GM19438 (cell line): ENCODE results near the gene PIP4K2C.
"Not testable (repeated sequence)": the region's sequence is repeated elsewhere in the genome, so short reads cannot be mapped to it uniquely, and the experiment has no call there.

ENCODE experiments used
- ATAC-seq: cut with Tn5 transposase; IDR thresholded peaks from one replicate; pipeline ENCODE4 v1.9.1; 2021; ENCODE audit warnings: low read depth; ENCODE audit not compliant: unreplicated experiment

Gene PIP4K2C

DNA sequence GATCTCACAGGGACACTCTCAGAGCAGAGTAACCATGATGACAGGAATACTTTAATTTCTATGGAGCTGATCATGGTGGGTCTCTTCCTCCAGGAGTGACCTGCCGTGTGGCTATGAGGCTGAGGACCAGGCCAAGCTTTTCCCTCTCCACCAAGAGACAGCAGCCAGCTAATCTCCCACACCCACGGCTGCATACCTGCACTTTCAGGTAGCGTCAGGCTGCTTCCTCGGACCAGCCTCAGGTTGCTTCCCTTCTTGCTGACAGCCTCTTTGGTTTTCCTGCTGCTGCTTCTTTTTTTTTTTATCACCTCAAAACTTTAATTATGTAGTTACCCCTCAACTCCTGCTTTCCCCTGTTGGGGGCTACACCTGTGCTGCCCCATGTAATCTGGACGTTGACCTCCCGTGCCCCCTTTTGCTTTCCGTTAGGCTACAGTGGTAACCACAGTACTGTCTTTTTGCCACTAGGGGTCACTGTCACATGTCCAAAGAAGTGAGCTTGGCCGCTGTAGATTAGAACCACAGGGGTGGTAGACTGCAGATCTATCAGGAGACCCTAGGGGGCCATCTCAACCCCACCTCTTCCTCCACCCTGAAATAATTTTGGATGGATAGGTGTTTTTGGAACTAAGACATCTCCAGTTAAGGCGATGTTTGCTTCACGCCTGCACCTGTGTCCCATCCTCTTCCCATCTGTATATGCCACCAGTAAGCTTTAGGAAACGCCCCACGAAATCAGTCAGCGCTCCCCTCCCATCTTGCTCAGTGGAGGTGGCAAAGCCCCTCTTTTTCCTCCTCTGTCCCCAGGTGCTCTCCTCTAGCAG is 7.8 kb upstream of the PIP4K2C start:
- ATAC-seq, result peak; percentile 99

DNA sequence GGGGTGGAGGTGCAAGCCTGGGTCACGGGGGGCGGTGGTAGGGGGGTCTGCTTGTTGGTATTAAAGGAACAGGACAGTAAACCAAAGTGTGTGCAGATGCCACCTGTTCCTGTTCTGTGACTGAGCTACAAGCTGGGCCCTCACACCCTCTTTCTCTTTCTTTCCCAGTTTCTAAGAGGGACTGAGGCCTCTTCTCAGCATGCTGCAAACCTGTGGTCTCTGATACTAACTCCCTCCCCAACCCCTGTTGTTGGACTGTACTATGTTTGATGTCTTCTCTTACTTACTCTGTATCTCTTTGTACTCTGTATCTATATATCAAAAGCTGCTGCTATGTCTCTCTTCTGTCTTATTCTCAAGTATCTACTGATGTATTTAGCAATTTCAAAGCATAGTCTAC is 6.9 kb upstream of the PIP4K2C start:
- ATAC-seq, result no peak

DNA sequence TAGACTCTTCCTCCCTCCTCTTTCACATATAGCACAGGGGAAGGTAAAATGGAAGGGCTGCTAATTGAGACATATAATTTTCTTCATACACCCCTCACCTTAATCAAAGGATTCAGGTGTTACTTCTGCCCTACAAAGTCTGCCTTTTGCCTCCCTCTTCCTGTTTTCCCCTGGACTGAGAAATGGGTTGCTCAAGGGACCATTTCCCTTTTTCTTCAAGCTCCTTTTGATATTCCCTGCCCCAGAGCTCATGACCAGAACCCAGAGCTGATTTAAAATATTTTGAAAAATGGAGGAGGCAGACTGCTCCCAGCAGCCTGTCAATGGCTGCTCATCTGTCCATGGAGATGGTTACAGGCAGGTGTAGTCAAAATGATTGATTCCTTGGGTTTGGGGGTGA is 6.3 kb upstream of the PIP4K2C start:
- ATAC-seq, result no peak

DNA sequence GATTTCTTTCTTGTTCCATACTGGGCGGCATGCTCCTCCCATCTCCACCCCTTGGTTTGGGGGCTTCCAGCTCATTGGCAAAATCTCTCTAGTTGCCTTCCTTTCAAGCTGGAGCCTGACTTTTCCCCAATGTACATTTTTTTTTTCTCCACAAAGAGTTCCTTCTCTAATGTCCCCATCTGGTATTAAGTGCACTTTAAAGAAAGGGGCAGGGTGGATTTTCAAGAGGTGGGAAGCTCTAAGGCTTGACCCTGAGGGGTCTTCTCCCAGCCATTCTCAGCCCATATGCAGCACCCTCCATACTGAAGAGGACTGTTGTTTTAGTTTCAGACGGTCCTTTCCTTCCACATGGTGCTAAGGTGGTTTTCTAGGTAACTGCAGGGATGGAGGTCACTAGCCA is 5.8 kb upstream of the PIP4K2C start:
- ATAC-seq, result no peak

DNA sequence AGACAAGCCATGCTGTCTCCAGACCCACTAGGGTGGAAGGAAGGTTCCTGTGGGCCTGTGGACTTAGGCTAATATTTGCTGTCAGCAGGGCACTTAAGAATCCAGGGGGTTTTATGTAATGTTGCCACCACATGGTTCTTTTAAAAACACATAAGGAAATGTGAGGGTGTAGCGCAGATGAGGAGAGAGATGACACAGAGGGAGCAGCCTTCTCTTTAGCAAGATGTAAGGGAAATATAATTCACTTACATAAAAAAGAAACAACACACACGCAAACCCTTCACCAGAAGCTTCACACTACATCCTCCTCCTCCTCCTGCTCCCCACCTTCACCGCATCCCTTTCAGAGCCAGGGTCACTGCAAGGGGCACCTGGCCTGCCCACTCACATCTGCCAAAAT is 4.9 kb upstream of the PIP4K2C start:
- no peak for ATAC-seq

DNA sequence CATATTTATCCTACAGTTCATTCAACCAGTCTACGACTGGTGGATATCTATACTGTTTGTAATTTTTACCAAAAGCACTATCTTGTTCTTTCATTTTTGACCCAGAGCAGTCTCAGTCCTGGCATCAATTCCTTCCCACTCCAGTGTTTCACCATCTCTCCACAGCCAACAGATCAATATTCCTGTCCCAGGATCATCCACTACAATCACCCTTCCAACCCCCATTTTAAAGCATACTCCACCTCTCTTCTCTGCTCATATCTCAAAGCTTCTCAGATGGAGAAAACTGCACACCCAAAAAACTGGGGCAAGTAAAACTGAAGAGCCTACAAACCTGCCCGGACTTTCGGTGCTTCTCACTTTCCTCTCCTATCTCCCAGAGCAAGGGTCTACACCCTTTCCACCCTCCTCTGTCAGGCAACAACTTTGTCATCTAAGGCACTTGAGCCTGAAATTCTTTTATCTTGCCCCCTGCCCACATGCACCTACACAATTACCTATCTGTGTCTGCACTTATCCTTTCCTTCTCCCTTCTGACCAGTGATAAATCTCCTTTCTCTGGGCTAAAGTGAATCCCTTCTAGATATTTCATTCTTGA is 4.1 kb upstream of the PIP4K2C start:
- no peak for ATAC-seq

DNA sequence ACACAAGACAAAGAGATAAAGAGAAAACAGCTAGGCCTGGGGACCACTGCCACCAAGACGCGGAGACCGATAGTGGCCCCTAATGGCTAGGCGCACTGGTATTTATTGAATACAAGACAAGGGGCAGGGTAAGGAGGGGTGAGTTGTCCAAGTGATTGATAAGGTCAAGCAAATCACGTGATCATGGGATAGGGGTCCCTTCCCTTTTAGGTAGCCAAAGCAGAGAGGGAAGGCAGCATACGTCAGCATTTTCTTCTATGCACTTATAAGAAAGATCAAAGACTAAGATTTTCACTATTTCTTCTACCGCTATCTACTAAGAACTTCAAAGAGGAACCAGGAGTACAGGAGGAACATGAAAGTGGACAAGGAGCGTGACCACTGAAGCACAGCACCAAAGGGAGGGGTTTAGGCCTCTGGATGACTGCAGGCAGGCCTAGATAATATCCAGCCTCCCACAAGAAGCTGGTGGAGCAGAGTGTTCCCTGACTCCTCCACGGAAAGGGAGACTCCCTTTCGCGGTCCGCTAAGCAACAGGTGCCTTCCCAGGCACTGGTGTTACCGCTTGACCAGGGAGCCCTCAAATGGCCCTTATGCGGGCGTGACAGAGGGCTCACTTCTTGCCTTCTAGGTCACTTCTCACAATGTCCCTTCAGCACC is 1.9 kb upstream of the PIP4K2C start:
- not testable (repeated sequence) for ATAC-seq

DNA sequence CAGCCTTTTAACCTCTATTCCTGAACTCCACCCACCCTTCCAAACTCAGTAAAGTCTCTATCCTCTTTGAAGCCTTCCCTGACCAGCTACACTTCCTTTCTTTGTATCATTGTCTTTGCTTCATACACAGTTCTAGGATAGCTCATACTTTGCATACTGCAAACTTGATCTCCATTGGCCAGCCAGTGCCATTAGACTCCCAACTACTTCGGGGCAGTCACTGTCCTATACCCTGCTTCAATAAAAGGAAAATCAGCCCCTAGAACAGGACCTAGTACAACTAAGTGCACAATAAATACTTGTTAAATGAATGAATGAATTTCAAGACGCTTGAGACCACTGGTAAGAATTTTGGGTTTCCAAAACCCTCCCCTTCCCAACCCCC is 521 bp upstream of the PIP4K2C start:
- no peak for ATAC-seq

DNA sequence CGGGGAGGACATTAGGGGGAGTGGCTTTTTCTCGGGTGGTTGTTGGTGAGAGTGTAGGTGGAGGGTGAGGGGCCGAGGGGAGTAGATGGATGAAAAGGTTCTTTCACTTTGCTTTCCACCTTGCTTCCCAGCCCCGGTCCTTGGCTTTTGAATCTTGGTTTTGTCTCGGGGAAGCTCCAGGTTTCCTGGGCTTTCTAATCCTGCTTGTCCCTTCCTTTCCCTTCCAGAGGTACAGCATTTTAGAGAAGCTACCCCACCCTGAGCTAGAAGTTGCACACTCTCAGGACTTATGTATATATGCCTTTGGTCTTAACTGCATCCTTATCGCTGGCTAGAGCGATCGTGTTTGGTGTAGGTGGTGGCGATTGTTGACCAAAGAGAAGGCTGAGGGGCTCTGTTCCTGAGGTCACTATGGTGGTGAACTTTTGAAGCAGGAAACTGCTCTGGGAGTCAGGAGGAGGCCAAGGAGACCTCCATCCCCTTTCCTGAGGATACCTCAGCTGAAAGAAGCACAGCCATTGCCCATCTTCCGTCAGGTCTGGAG is 862 bp downstream of the PIP4K2C start:
- ATAC-seq, result no peak

DNA sequence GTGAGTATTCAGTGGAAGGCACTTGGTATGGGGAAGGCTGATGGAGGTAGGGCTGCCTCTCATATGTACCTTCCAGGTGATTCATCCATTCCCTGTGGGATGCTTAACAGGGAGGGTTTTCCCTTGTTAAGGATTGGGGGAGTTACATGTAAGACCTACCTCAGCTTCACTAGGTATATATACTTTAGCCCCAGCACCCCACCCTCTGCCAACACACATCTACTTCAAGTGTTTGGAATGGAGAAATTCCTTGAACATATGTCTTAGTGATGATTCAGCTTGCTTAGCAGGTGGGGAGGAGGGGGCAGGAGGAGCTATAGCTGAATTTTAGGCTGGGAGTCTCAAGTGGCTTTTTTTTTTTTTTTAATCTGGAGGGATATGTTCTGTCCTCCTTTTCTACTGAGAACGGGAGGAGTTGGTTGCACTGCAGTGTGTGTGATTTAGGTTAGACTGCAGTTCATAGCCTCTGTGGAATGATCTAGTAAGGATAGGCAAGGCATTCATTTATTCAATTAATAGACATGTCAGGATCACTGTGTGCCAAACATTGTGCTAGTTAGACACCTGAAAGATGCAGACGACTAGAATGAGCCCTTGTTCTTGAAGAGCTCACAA is 1.7 kb downstream of the PIP4K2C start:
- no peak for ATAC-seq

DNA sequence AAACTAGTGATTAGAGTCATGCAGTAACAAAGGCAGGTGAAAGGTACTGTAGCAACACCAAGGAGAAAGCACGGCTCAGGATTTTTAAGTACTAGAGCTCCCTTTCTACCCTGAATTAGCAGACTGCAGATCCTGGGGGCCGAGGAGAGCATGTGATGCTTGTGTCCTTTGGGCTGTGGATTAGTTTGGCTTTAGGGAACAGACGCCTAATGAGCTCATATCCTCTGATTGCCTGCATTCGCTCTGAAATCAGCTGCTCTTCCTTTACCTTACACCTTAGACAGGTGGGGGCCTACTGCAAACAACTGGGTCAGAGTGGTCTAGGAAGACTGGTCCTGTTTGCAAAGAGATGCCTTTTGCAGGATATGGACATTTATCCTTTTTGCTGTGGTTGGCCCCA is 2.2 kb downstream of the PIP4K2C start:
- no peak for ATAC-seq

DNA sequence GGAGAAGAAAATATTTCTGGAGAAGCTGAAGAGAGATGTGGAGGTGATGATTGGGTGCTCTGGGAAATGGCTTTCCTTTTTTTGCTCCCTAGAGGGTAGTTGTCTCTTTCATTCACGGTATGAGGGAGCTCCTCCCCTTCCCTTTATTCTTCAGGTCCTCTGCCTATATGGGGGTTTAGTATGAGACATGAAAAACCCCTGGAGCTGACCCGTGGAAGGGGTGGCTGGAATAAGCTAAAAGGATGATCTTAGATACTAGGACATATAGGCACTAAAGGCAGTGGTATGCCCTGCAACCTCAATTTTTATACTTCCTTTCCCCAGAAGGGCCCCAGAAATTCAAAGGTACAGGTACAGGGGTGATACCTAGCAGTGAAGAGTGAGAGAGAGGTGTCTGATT is 9.4 kb downstream of the PIP4K2C start:
- no peak for ATAC-seq

DNA sequence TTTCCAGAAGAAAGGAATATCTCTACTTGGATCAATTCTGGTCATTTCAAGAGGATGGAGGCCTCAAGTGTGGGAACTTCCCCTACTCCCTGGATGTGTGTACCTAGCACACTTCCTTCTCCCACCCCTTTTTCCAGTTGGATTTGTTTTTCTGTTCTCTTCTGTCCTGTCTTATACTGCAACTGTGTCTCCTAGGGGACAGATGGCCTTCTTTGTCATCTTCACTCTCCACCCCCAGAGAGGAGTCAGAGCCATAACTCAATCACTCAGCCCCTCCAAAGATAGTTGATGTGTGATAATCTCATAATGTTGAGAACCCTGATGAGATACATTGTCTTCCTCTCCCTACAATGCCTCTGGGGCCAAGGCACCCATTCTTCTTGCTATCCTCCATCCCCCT is 11.6 kb downstream of the PIP4K2C start:
- no peak for ATAC-seq

DNA sequence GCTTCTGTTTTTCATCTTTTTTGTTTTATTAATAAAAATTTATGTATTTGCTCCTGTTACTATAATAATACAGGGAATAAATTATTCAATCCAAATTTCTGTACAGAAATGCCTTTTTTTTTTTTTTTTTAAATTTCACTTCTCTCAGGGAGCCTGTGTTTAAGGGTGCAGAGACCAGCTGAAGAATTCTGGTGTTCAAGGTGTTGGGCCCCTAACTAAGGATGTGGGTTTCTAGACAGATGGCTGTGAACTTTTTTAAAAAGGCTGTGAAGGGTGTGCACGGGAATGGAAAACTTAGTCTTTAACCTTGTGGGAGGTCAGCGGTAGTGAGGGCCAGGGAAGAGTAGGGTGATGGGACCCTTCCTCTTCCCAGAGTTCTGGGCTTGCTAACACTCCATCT is 12.3 kb downstream of the PIP4K2C start:
- ATAC-seq, result no peak

DNA sequence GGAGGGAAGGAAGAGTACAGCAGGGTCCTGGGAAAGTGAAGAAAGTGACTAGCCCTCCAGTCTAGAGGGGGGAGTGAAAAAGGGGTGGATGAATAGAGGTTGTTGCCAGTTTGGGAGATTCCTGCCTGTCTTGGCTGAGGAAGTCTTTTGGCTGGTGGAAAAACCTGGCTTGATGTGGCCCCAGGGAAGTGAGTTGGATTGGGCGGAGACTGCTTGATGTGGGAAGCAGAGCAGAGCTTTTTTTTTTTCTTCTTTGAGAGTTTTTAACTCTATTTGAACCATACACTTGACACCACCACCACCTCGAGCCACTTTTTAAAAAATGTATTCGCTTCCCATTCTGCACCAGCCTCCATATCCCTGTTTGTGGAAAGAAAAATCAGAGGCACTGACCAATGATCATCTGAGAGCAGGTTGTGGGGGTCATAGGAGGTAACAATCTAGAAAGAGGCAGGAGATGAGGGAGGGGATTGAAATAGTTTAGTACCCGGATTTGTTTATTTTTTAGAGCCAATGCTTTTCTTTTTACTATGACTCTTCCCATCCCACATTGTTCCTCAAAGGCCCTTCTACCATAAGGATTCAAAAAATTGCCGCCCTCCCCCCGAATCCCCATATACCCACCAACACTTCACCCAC is 12.9 kb downstream of the PIP4K2C start:
- no peak for ATAC-seq

DNA sequence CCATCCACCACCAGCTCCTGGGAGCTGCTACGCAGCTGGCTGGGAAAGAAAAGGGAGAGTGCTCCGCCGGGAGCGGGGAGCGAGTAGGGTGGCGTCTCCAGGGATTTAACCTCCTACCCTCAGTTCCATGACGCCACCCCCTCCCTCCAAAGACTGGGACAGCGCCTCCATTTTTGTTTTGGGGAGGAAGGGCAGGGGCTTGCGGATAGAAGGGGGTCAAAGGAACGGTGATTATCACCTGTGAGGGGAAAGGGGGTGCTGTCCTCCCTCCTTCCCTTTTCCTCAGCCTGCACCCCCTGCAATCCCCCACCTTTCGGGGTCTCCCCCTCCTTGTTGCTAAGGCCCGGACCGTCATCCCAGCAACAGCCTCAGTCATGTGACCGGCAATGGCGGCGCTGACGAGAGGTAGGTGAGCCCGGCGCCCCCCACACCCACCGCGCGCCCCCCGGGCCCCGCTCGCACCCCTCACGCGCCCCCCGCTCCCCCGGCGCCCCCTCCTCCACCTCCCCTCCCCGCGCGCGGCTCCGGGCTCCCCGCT is 13.5 kb downstream of the PIP4K2C start, which contains the start of gene DTX3:
DTX3 (plus strand) TSS at position 371 of the 538 bp plus-strand sequence. CDS start 1,694 bp downstream, outside the sequence.
- ATAC-seq, result peak; percentile 58

DNA sequence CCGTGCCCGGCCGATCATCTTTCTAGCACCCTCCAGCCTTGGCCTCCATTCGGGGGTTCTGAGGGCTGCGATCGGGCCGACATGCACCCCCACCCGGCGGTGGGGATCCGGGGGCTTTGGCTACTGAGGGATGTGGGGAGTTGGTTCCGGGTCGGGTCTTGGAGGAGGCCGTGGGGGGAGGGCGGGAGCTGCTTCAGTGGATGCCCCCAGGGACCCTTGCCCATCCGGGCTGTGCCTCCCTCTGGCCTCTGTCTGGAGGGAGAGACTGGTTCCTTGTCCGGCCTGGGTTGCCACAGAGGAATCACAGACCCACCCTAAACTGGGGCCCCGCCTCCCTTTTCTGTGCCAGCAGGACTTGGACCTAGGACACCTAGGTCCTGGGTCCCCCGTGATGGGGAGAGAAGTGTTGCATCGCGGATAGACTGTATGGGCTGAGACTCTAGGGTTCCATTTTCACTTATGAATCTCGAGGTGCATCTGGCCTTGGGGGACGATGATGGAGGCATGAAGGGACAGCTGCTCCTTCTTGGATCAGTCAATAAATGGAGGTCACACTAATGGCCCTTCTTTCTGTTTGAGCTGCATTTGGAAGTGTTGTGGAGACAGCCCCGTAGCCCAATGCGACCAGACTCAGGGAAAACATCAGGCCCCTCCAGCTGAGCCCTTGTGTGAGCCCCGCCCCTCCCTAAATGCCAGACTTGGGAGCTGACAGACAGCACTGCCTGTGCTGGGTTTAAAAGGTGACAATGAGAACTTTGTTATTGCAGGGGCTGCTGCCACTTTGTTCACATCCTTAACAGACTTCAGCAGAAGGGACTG is 14.2 kb downstream of the PIP4K2C start:
- peak; percentile 35 for ATAC-seq

DNA sequence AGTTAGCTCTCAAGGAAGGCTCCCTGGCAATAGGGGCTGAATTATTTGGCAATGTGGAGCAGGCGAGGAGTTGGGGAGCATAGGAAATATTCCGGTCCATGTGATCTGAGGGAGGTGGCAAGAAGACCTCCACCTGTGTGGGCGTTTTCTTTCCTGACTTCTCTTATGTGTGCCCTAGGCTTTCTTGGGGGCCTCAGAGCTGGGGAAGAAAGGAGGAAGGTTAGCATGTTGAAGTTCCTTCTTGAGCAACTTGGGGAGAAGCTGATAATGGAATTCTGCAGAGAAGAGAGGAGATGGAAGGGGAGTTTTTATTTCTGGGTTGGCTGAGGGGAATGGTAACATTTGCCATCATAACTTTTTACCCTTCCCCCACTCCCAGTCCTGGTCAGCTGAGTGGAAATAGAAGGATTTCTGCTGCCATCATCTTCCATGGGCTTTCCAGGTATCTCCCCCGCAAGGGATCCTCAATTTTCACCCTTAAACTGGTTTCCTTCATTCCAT is 14.9 kb downstream of the PIP4K2C start:
- no peak for ATAC-seq

DNA sequence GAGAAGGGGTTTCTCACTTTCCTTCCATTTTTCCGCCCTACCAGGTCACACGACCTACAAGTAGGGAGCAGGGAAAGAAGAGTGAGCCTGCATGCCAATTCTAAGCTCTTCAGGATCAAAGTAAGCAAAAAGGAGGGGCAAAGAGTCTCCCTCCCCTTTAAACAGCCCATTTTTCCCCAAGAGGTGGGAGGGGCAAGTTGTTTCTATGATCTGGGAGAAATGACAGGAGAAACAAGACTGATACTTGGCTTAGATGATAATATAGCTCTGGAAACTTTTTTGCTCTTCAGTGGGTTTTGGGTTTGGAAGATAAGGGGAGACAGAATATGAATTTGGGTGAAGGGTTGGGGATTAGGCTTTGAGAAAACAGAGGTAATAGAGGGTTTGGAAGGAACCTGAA is 15.4 kb downstream of the PIP4K2C start:
- no peak for ATAC-seq
